GM23248 (cell line): ENCODE data around the gene CAMK2D. TPM values are rescaled to one million over a fixed set of nuclear protein-coding genes. Genes with fewer than 3 reads are reported as not detected.

Experiments
- DNase-seq: peaks from one replicate; pipeline ENCODE4 v3.0.0-alpha.2; 2015
- H2AFZ ChIP-seq: fragments of 200-600 bp; sonication (generic); 2 replicates; pipeline ENCODE4 v1.6.1; 2016; ENCODE audit warnings: antibody characterized with exemption
- H3F3A ChIP-seq: fragments of 200-600 bp; sonication (generic); 2 replicates; pipeline ENCODE4 v1.6.1; 2016; ENCODE audit warnings: mild to moderate bottlenecking, antibody characterized with exemption, mixed run types; ENCODE audit not compliant: insufficient read depth
- H3K27ac ChIP-seq: fragments of 200-600 bp; sonication (generic); 2 replicates; pipeline ENCODE4 v1.5.1; 2016; ENCODE audit warnings: mild to moderate bottlenecking
- H3K27me3 ChIP-seq: fragments of 200-600 bp; sonication (generic); replicated peaks from 2 replicates; pipeline ENCODE4 v1.6.1; 2016; ENCODE audit warnings: mild to moderate bottlenecking; ENCODE audit not compliant: insufficient read depth
- H3K36me3 ChIP-seq: fragments of 200-600 bp; sonication (generic); 2 replicates; pipeline ENCODE4 v1.6.1; 2016; ENCODE audit warnings: low read depth, mild to moderate bottlenecking
- H3K4me1 ChIP-seq: fragments of 200-600 bp; sonication (generic); 2 replicates; pipeline ENCODE4 v1.6.1; 2016; ENCODE audit warnings: mild to moderate bottlenecking; ENCODE audit not compliant: insufficient read depth
- H3K4me2 ChIP-seq: fragments of 200-600 bp; sonication (generic); one replicate; pipeline ENCODE4 v1.6.1; 2016; ENCODE audit warnings: mild to moderate bottlenecking; ENCODE audit not compliant: unreplicated experiment
- H3K4me3 ChIP-seq: fragments of 200-600 bp; sonication (generic); 2 replicates; pipeline ENCODE4 v1.5.1; 2016; ENCODE audit warnings: mild to moderate bottlenecking
- H3K79me2 ChIP-seq: fragments of 200-600 bp; sonication (generic); 2 replicates; pipeline ENCODE4 v1.6.1; 2016; ENCODE audit warnings: mild to moderate bottlenecking; ENCODE audit not compliant: insufficient read depth
- H3K9ac ChIP-seq: fragments of 200-600 bp; sonication (generic); 2 replicates; pipeline ENCODE4 v1.6.1; 2016; ENCODE audit warnings: mild to moderate bottlenecking
- H3K9me2 ChIP-seq: fragments of 200-600 bp; sonication (generic); 2 replicates; pipeline ENCODE4 v1.6.1; 2016; ENCODE audit warnings: mixed run types, mild to moderate bottlenecking, moderate library complexity; ENCODE audit not compliant: insufficient read depth
- H3K9me3 ChIP-seq: fragments of 200-600 bp; sonication (generic); one replicate; pipeline ENCODE4 v1.6.1; 2017; ENCODE audit warnings: low read depth
- H4K20me1 ChIP-seq: fragments of 200-600 bp; sonication (generic); 2 replicates; pipeline ENCODE4 v1.6.0; 2016; ENCODE audit not compliant: insufficient read depth
- EZH2 ChIP-seq: fragments of 200-600 bp; sonication (generic); IDR thresholded peaks from 2 replicates; pipeline ENCODE4 v1.6.1; 2018; ENCODE audit warnings: antibody characterized with exemption, mild to moderate bottlenecking; ENCODE audit not compliant: insufficient read depth, poor library complexity, severe bottlenecking
- EZH2phosphoT487 ChIP-seq: fragments of 200-600 bp; sonication (generic); IDR thresholded peaks from 2 replicates; pipeline ENCODE4 v1.6.1; 2018; ENCODE audit warnings: antibody characterized with exemption, moderate library complexity, mild to moderate bottlenecking, low read depth; ENCODE audit not compliant: insufficient read depth
- WGBS, 2 experiments: methylation state at CpG; one replicate each; pipeline ENCODE4 v1.1.6; 2015 to 2017; ENCODE audit warnings: low lambda C conversion rate in 2 of 2, low coverage in 1 of 2; ENCODE audit errors: missing lambda C conversion rate in 2 of 2; 5-methylcytosine and 5-hydroxymethylcytosine counted together
- in situ Hi-C: fragments of 300-500 bp; cut with MboI; formaldehyde crosslinking; loops from 2 replicates; pipeline ENCODE4 v1.15.0; 2020
- polyA plus RNA-seq: library from polyadenylated mRNA; unstranded; fragments of >200 nt; fragmentation: Nextera tagmentation; extraction: Ambion mirVana; gene quantifications from 2 replicates; pipeline ENCODE4 v1.2.1, GENCODE V29; 2016
- total RNA-seq: library from RNA; depleted of rRNA; stranded (reverse); fragments of >200 nt; shearing (Covaris generic); gene quantifications from 2 replicates; pipeline ENCODE4 v1.2.3, GENCODE V29; 2014

CAMK2D gene
- total and polyA plus RNA-seq, 2 experiments from 2014 or later, result 78.8 to 94.5 TPM

GRCh38 chr4:113627321-113627720, 134.2 kb downstream of the CAMK2D start:
- in situ Hi-C loops, result no loop called here
- Histone ChIP-seq H2AFZ (no peak overlapping the region), H3K79me2 (peaks cover 95% of the 10 kb centered on the region), H3K9me2 (no peaks in the 10 kb centered on the region), H3K9me3 (no peaks in the 10 kb centered on the region), H3K27ac (no peak overlapping the region), H3F3A (no peaks in the 10 kb centered on the region; the same call in 1 of the 2 replicates), H4K20me1 (0 out of 2 replicates have a peak, but pooled peaks cover 16% of the 10 kb centered on the region), H3K4me1 (no peaks in the 10 kb centered on the region), H3K9ac (no peak overlapping the region), H3K4me2 (no peak overlapping the region), H3K27me3 (no peaks in the 10 kb centered on the region), H3K4me3 (no peak overlapping the region), H3K36me3 (peaks cover 5% of the 10 kb centered on the region; the same call in 1 of the 2 replicates)
- no peak for DNase-seq
- TF ChIP-seq EZH2phosphoT487, result no peak

GRCh38 chr4:113625902-113626301, 135.6 kb downstream of the CAMK2D start:
- Histone ChIP-seq H3K4me2 (no peak overlapping the region), H3K79me2 (peaks cover 91% of the 10 kb centered on the region), H3K4me1 (no peaks in the 10 kb centered on the region), H3K9ac (no peak overlapping the region), H3K27ac (no peak overlapping the region), H3K4me3 (no peak overlapping the region), H3K9me3 (no peaks in the 10 kb centered on the region), H3K36me3 (peaks cover 5% of the 10 kb centered on the region; the same call in 1 of the 2 replicates), H4K20me1 (0 out of 2 replicates have a peak, but pooled peaks cover 16% of the 10 kb centered on the region), H2AFZ (no peak overlapping the region), H3K27me3 (no peaks in the 10 kb centered on the region), H3K9me2 (no peaks in the 10 kb centered on the region), H3F3A (no peaks in the 10 kb centered on the region; the same call in 1 of the 2 replicates)
- no peak for DNase-seq
- 98 to 100% methylated on average over 2 of the region's 2 CpGs for WGBS, 2 experiments
- in situ Hi-C loops, result no loop called here
- TF ChIP-seq EZH2phosphoT487, result no peak
- no peak for TF ChIP-seq EZH2

GRCh38 chr4:113623274-113623894, 138.2 kb downstream of the CAMK2D start:
- no peak overlapping the region for H3K9ac ChIP-seq
- no peaks in the 10 kb centered on the region; the same call in 1 of the 2 replicates for H3F3A ChIP-seq
- TF ChIP-seq EZH2, result no peak
- no peak for TF ChIP-seq EZH2phosphoT487
- peak overlapping the region; percentile 22 for H3K27ac ChIP-seq
- no peak overlapping the region for H2AFZ ChIP-seq
- no peak overlapping the region for H3K4me3 ChIP-seq
- H4K20me1 ChIP-seq, result 0 out of 2 replicates have a peak, but pooled peaks cover 9% of the 10 kb centered on the region
- H3K4me2 ChIP-seq, result no peak overlapping the region
- H3K9me3 ChIP-seq, result no peaks in the 10 kb centered on the region
- H3K79me2 ChIP-seq, result peaks cover 90% of the 10 kb centered on the region
- H3K4me1 ChIP-seq, result no peaks in the 10 kb centered on the region
- no peaks in the 10 kb centered on the region for H3K27me3 ChIP-seq
- in situ Hi-C loops, result no loop called here
- H3K36me3 ChIP-seq, result peaks cover 5% of the 10 kb centered on the region; the same call in 1 of the 2 replicates
- no peaks in the 10 kb centered on the region for H3K9me2 ChIP-seq
- peak; percentile 45 for DNase-seq

- Histone ChIP-seq H3K4me3 (no peak overlapping the region), H3K79me2 (peaks cover 88% of the 10 kb centered on the region), H3K9me3 (no peaks in the 10 kb centered on the region), H3K27ac (no peak overlapping the region), H3F3A (no peaks in the 10 kb centered on the region; the same call in 1 of the 2 replicates), H4K20me1 (no peaks in the 10 kb centered on the region), H3K4me1 (no peaks in the 10 kb centered on the region), H3K4me2 (no peak overlapping the region), H2AFZ (no peak overlapping the region), H3K27me3 (no peaks in the 10 kb centered on the region), H3K9me2 (no peaks in the 10 kb centered on the region), H3K9ac (no peak overlapping the region), H3K36me3 (peaks cover 5% of the 10 kb centered on the region; the same call in 1 of the 2 replicates)
- TF ChIP-seq EZH2 (no peak), EZH2phosphoT487 (no peak)
- no peak for DNase-seq
- 96 to 98% methylated on average over 2 of the region's 2 CpGs for WGBS, 2 experiments
- in situ Hi-C loops, result no loop called here
Observed at GRCh38 chr4:113621633-113622032, 139.9 kb downstream of the CAMK2D start.
